ENCODE results near the gene CNTN5.

CNTN5 gene

DNA sequence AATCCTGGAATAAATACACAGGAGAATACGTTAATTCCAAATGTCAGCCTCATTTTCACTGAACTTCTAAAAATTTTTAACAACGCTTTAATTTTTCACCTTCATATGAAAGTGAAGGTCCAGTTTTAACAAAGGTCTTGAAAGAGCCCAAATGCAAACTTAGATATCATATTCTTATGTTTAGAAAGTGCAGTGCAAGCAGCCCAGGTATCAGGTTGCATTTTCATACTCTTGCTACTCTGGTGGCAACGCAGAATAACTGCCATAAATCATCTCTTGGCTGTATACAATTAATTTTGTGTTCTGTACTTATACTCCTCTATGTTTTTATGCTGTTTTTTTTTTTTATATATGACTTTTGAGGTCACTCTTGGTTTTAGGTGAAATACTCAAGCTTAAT is 1169.6 kb downstream of the CNTN5 start:
- H3K79me1 ChIP-seq (ENCODE audit: low read length): no peaks in the 10 kb centered on the region
- no peak for DNase-seq
- no peak overlapping the region for H2AK5ac ChIP-seq (ENCODE audit: low read length)
- no peak overlapping the region for H3K23ac ChIP-seq (ENCODE audit: low read length)
- H4K12ac ChIP-seq (ENCODE audit: low read depth, low read length): no peak overlapping the region
- H3K9ac ChIP-seq (ENCODE audit: low read length): no peak overlapping the region
- no peak overlapping the region for H3K4me3 ChIP-seq (ENCODE audit: low read depth, low read length)
- no peak overlapping the region for H4K8ac ChIP-seq (ENCODE audit: low read depth, low read length)
- no peaks in the 10 kb centered on the region for H3K27me3 ChIP-seq (ENCODE audit: insufficient read depth, low read length)
- H3K79me2 ChIP-seq (ENCODE audit: control insufficient read depth, insufficient read depth, low read length, poor library complexity): no peaks in the 10 kb centered on the region
- no peaks in the 10 kb centered on the region for H3K36me3 ChIP-seq (ENCODE audit: control insufficient read depth in 1 of 2, insufficient read depth in 2 of 2, low read length in 2 of 2)
- no peak overlapping the region for H3K4ac ChIP-seq (ENCODE audit: low read depth, low read length)
- H3K18ac ChIP-seq (ENCODE audit: low read length): no peak overlapping the region
- no peak overlapping the region for H3K27ac ChIP-seq (ENCODE audit: low read depth, low read length)
- WGBS (ENCODE audit: extremely low coverage, insufficient coverage, insufficient read length): no CpG with 5 or more reads among the region's 3 CpGs
- no peak overlapping the region for H2BK120ac ChIP-seq (ENCODE audit: insufficient read depth, low read length, poor library complexity)
- H2AFZ ChIP-seq (ENCODE audit: insufficient read depth, low read length, poor library complexity): no peak overlapping the region
- H3K4me2 ChIP-seq (ENCODE audit: low read length): no peak overlapping the region
- no peaks in the 10 kb centered on the region for H3K4me1 ChIP-seq (ENCODE audit: control insufficient read depth in 1 of 2, insufficient read depth in 2 of 2, low read length in 2 of 2)
- no peak overlapping the region for H3K14ac ChIP-seq (ENCODE audit: low read length)
- H4K91ac ChIP-seq (ENCODE audit: low read depth, low read length): no peak overlapping the region
- H3K9me3 ChIP-seq (ENCODE audit: insufficient read depth, low read depth, low read length): no peaks in the 10 kb centered on the region
- no peak overlapping the region for H2BK5ac ChIP-seq (ENCODE audit: low read depth, low read length, poor library complexity)
- no peak overlapping the region for H2BK12ac ChIP-seq (ENCODE audit: low read length)

DNA sequence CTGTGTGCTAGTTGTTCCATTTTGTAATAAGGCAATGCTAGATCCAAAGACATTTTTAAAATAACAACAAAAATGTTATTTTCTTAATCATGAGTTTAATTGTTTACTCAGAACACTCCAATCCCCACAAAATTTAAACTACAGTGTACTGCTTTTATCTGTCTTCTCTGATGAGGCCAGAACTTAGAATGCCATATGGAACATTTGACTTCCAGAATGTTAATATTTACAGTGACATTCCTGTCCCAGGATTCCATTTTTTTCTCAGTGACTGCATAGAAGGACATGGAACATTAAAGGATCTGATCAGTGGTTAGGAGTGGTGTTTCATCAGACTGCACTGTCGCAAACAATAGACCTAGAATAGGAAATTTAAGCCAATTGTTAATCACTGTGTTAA is 1171.4 kb downstream of the CNTN5 start:
- Histone ChIP-seq H3K27ac (ENCODE audit: low read depth, low read length) (no peak overlapping the region), H3K4me3 (ENCODE audit: low read depth, low read length) (no peak overlapping the region), H3K18ac (ENCODE audit: low read length) (no peak overlapping the region), H2BK120ac (ENCODE audit: insufficient read depth, low read length, poor library complexity) (no peak overlapping the region), H2AFZ (ENCODE audit: insufficient read depth, low read length, poor library complexity) (no peak overlapping the region), H2BK5ac (ENCODE audit: low read depth, low read length, poor library complexity) (no peak overlapping the region), H3K9me3 (ENCODE audit: insufficient read depth, low read depth, low read length) (no peaks in the 10 kb centered on the region), H3K36me3 (ENCODE audit: control insufficient read depth in 1 of 2, insufficient read depth in 2 of 2, low read length in 2 of 2) (no peaks in the 10 kb centered on the region), H3K79me2 (ENCODE audit: control insufficient read depth, insufficient read depth, low read length, poor library complexity) (no peaks in the 10 kb centered on the region), H3K4me2 (ENCODE audit: low read length) (no peak overlapping the region), H4K12ac (ENCODE audit: low read depth, low read length) (no peak overlapping the region), H3K27me3 (ENCODE audit: insufficient read depth, low read length) (no peaks in the 10 kb centered on the region), H4K91ac (ENCODE audit: low read depth, low read length) (no peak overlapping the region), H3K4me1 (ENCODE audit: control insufficient read depth in 1 of 2, insufficient read depth in 2 of 2, low read length in 2 of 2) (no peaks in the 10 kb centered on the region), H3K23ac (ENCODE audit: low read length) (no peak overlapping the region), H4K8ac (ENCODE audit: low read depth, low read length) (no peak overlapping the region), H2BK12ac (ENCODE audit: low read length) (no peak overlapping the region), H3K14ac (ENCODE audit: low read length) (no peak overlapping the region), H3K4ac (ENCODE audit: low read depth, low read length) (no peak overlapping the region), H3K9ac (ENCODE audit: low read length) (no peak overlapping the region), H3K79me1 (ENCODE audit: low read length) (no peaks in the 10 kb centered on the region), H2AK5ac (ENCODE audit: low read length) (no peak overlapping the region)
- no peak for DNase-seq
- no CpG with 5 or more reads among the region's 1 CpG for WGBS (ENCODE audit: extremely low coverage, insufficient coverage, insufficient read length)

DNA sequence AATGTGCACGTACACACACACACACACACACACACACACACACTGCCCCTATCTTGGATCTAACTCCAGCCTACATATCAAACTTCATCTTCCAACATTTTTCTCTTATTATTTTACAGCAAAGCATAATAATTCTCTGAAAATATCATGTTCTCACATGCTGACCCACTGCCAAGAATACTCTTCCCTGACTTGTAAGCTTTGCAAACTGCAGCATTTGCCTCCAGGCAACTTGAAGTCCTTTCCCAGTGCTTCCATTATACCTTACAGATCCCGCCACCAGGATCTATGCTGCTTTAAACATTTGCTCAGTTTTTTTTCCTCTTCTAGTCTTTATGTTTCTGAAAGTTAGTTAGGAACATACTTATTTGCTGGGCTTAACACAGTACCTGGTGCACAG is 1183.0 kb downstream of the CNTN5 start:
- Histone ChIP-seq H3K79me1 (ENCODE audit: low read length) (no peaks in the 10 kb centered on the region), H3K14ac (ENCODE audit: low read length) (no peak overlapping the region), H3K9me3 (ENCODE audit: insufficient read depth, low read depth, low read length) (no peaks in the 10 kb centered on the region), H4K91ac (ENCODE audit: low read depth, low read length) (no peak overlapping the region), H3K18ac (ENCODE audit: low read length) (no peak overlapping the region), H3K27me3 (ENCODE audit: insufficient read depth, low read length) (no peaks in the 10 kb centered on the region), H4K12ac (ENCODE audit: low read depth, low read length) (no peak overlapping the region), H2AK5ac (ENCODE audit: low read length) (no peak overlapping the region), H3K4me3 (ENCODE audit: low read depth, low read length) (no peak overlapping the region), H3K4me2 (ENCODE audit: low read length) (no peak overlapping the region), H2BK5ac (ENCODE audit: low read depth, low read length, poor library complexity) (no peak overlapping the region), H3K79me2 (ENCODE audit: control insufficient read depth, insufficient read depth, low read length, poor library complexity) (no peaks in the 10 kb centered on the region), H2BK120ac (ENCODE audit: insufficient read depth, low read length, poor library complexity) (no peak overlapping the region), H3K27ac (ENCODE audit: low read depth, low read length) (no peak overlapping the region), H3K23ac (ENCODE audit: low read length) (no peak overlapping the region), H3K36me3 (ENCODE audit: control insufficient read depth in 1 of 2, insufficient read depth in 2 of 2, low read length in 2 of 2) (no peaks in the 10 kb centered on the region), H2AFZ (ENCODE audit: insufficient read depth, low read length, poor library complexity) (no peak overlapping the region), H3K4me1 (ENCODE audit: control insufficient read depth in 1 of 2, insufficient read depth in 2 of 2, low read length in 2 of 2) (no peaks in the 10 kb centered on the region), H4K8ac (ENCODE audit: low read depth, low read length) (no peak overlapping the region), H2BK12ac (ENCODE audit: low read length) (no peak overlapping the region), H3K9ac (ENCODE audit: low read length) (no peak overlapping the region), H3K4ac (ENCODE audit: low read depth, low read length) (no peak overlapping the region)
- WGBS (ENCODE audit: extremely low coverage, insufficient coverage, insufficient read length): no CpG with 5 or more reads among the region's 2 CpGs
- DNase-seq: no peak

DNA sequence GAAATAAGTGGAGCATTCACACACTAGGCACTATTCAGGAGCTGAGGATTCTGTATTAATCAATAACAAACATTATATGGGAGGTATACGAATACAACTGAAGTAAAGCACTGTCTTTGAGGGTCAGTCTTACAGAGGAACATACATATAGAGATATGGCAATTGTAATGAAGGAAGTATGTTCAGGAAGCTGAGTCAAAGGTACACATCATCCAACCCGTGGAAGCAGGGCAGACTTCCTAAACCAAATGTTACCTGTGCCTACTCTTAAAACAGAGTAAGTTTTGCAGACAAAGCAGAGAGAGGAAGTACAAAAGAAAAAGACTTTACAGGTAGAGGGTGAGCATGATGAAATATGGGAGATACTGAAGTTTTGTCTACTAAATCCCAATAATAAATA is 1185.2 kb downstream of the CNTN5 start:
- no peak overlapping the region for H4K8ac ChIP-seq (ENCODE audit: low read depth, low read length)
- H3K79me2 ChIP-seq (ENCODE audit: control insufficient read depth, insufficient read depth, low read length, poor library complexity): no peaks in the 10 kb centered on the region
- no peaks in the 10 kb centered on the region for H3K4me1 ChIP-seq (ENCODE audit: control insufficient read depth in 1 of 2, insufficient read depth in 2 of 2, low read length in 2 of 2)
- no peak overlapping the region for H2BK12ac ChIP-seq (ENCODE audit: low read length)
- no peak overlapping the region for H2AFZ ChIP-seq (ENCODE audit: insufficient read depth, low read length, poor library complexity)
- no peaks in the 10 kb centered on the region for H3K27me3 ChIP-seq (ENCODE audit: insufficient read depth, low read length)
- no peak for DNase-seq
- H3K14ac ChIP-seq (ENCODE audit: low read length): no peak overlapping the region
- no peak overlapping the region for H4K12ac ChIP-seq (ENCODE audit: low read depth, low read length)
- H3K4me2 ChIP-seq (ENCODE audit: low read length): no peak overlapping the region
- no peak overlapping the region for H3K4me3 ChIP-seq (ENCODE audit: low read depth, low read length)
- WGBS (ENCODE audit: extremely low coverage, insufficient coverage, insufficient read length): no CpG with 5 or more reads among the region's 2 CpGs
- no peak overlapping the region for H2BK5ac ChIP-seq (ENCODE audit: low read depth, low read length, poor library complexity)
- no peak overlapping the region for H2AK5ac ChIP-seq (ENCODE audit: low read length)
- no peaks in the 10 kb centered on the region for H3K9me3 ChIP-seq (ENCODE audit: insufficient read depth, low read depth, low read length)
- no peak overlapping the region for H3K27ac ChIP-seq (ENCODE audit: low read depth, low read length)
- no peak overlapping the region for H3K4ac ChIP-seq (ENCODE audit: low read depth, low read length)
- H3K79me1 ChIP-seq (ENCODE audit: low read length): no peaks in the 10 kb centered on the region
- no peak overlapping the region for H4K91ac ChIP-seq (ENCODE audit: low read depth, low read length)
- H3K9ac ChIP-seq (ENCODE audit: low read length): no peak overlapping the region
- no peak overlapping the region for H2BK120ac ChIP-seq (ENCODE audit: insufficient read depth, low read length, poor library complexity)
- no peaks in the 10 kb centered on the region for H3K36me3 ChIP-seq (ENCODE audit: control insufficient read depth in 1 of 2, insufficient read depth in 2 of 2, low read length in 2 of 2)
- no peak overlapping the region for H3K23ac ChIP-seq (ENCODE audit: low read length)
- H3K18ac ChIP-seq (ENCODE audit: low read length): no peak overlapping the region
